ENCODE measurements around the gene CNTF.

The CNTF gene

DNA sequence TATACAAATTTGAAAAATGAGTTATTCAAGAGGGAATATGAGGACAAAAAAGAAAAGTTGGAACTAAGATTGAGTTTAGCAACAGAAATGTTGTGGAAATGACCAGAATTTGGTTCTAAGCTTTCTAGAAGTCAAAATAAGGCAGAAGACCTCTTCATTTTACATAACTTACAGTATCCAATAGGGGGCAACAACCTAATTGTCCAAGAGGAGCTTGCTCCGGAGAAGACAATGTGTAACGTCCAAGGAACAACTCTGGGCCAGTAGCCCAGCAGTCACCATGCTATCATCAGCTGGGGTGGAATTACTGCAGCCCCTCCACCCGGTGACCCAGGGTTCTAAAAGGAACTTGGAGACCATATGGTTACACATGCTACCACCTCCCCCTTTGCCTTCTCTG lies 14.1 kb downstream of the CNTF start:
- H3K9ac ChIP-seq (ENCODE audit: low read depth, low read length): no peak overlapping the region
- H3K36me3 ChIP-seq (ENCODE audit: control insufficient read depth, insufficient read depth, low read length): no peaks in the 10 kb centered on the region
- no peaks in the 10 kb centered on the region for H3K9me3 ChIP-seq (ENCODE audit: control insufficient read depth, insufficient read depth, low read length)
- no peak overlapping the region for H3K4me3 ChIP-seq (ENCODE audit: low read depth, low read length)
- H3K4me1 ChIP-seq (ENCODE audit: control insufficient read depth, insufficient read depth, low read length): no peaks in the 10 kb centered on the region
- H3K27me3 ChIP-seq (ENCODE audit: control insufficient read depth, insufficient read depth, low read length): peaks cover 2% of the 10 kb centered on the region

DNA sequence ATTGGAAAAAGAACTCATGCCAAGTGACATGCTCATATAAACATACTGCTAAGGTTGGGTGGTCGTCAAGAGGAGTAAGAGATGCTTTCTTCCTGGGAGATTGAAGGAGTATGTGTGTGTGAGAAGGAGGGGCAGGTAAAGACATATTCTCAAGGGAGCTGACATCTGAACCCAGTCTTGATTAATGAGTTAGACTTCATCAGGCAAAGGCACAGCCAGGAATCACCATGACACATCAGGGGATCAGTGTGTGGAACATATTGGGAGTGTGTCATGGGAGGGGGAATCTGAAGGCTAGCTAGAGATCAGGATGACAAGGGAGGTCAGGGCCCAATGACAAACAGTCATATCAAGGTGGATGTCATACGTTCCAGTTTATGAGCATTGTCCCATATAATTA lies 14.9 kb downstream of the CNTF start:
- Histone ChIP-seq H3K4me3 (ENCODE audit: low read depth, low read length) (no peak overlapping the region), H3K9me3 (ENCODE audit: control insufficient read depth, insufficient read depth, low read length) (no peaks in the 10 kb centered on the region), H3K27me3 (ENCODE audit: control insufficient read depth, insufficient read depth, low read length) (peaks cover 2% of the 10 kb centered on the region), H3K4me1 (ENCODE audit: control insufficient read depth, insufficient read depth, low read length) (no peaks in the 10 kb centered on the region), H3K9ac (ENCODE audit: low read depth, low read length) (no peak overlapping the region), H3K36me3 (ENCODE audit: control insufficient read depth, insufficient read depth, low read length) (no peaks in the 10 kb centered on the region)

GRCh38 chr11:58639103-58639502 lies 16.6 kb downstream of the CNTF start:
- Histone ChIP-seq H3K27me3 (ENCODE audit: control insufficient read depth, insufficient read depth, low read length) (peaks cover 2% of the 10 kb centered on the region), H3K4me1 (ENCODE audit: control insufficient read depth, insufficient read depth, low read length) (no peaks in the 10 kb centered on the region), H3K36me3 (ENCODE audit: control insufficient read depth, insufficient read depth, low read length) (no peaks in the 10 kb centered on the region), H3K9ac (ENCODE audit: low read depth, low read length) (no peak overlapping the region), H3K4me3 (ENCODE audit: low read depth, low read length) (no peak overlapping the region), H3K9me3 (ENCODE audit: control insufficient read depth, insufficient read depth, low read length) (no peaks in the 10 kb centered on the region)

DNA sequence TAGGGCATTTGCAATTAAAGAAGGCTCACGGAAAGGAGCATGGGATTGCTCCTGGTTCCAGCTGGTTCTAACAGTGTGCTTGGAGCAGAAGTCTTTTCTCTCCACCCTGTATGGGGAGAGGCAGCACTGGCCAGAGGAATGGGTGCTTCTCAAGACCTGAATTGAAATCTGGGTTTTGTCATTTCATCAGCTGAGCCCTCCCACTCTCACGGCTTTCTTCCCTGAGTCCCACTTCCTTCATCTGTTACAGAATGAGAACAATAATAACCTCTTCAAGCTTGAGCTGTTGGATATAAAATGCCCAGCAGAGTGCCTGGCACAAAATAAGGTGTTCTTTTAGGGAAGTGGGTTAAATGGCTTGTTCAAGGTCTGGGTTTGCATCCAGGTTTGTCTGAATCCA lies 17.2 kb downstream of the CNTF start:
- Histone ChIP-seq H3K36me3 (ENCODE audit: control insufficient read depth, insufficient read depth, low read length) (no peaks in the 10 kb centered on the region), H3K4me3 (ENCODE audit: low read depth, low read length) (no peak overlapping the region), H3K9ac (ENCODE audit: low read depth, low read length) (no peak overlapping the region), H3K4me1 (ENCODE audit: control insufficient read depth, insufficient read depth, low read length) (no peaks in the 10 kb centered on the region), H3K9me3 (ENCODE audit: control insufficient read depth, insufficient read depth, low read length) (no peaks in the 10 kb centered on the region), H3K27me3 (ENCODE audit: control insufficient read depth, insufficient read depth, low read length) (peaks cover 2% of the 10 kb centered on the region)

DNA sequence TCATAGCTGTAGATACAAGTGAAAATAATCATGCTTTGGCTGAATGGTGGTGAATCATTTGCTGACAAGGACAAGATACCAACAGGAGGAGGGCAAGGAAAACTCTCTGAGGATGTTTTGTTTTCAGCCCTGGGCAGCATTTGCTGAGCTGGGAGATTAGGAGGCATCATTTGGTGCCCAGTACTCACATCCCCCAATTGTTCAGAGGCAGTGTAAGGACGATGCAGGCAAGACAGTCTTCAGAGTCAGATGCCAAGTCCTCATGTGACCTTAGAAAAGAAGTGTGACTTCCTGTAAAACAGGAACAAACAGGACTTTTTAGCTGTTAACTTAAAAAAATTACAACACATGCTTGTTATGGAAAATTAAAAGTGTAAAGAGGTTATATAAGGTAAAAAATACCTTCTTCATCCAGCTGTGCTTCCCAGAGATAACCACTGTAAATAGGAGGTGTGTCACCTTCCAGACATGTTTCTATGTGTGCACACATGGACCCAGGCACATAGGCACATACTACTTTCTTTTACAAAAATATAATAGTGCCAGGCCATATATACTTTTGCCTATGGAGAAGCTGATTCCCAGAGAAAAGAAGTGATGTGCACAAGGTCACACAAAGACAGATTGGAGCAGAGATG lies 18.0 kb downstream of the CNTF start:
- H3K36me3 ChIP-seq (ENCODE audit: control insufficient read depth, insufficient read depth, low read length): no peaks in the 10 kb centered on the region
- no peak overlapping the region for H3K9ac ChIP-seq (ENCODE audit: low read depth, low read length)
- no peak overlapping the region for H3K4me3 ChIP-seq (ENCODE audit: low read depth, low read length)
- H3K27me3 ChIP-seq (ENCODE audit: control insufficient read depth, insufficient read depth, low read length): peaks cover 2% of the 10 kb centered on the region
- no peaks in the 10 kb centered on the region for H3K9me3 ChIP-seq (ENCODE audit: control insufficient read depth, insufficient read depth, low read length)
- no peaks in the 10 kb centered on the region for H3K4me1 ChIP-seq (ENCODE audit: control insufficient read depth, insufficient read depth, low read length)

DNA sequence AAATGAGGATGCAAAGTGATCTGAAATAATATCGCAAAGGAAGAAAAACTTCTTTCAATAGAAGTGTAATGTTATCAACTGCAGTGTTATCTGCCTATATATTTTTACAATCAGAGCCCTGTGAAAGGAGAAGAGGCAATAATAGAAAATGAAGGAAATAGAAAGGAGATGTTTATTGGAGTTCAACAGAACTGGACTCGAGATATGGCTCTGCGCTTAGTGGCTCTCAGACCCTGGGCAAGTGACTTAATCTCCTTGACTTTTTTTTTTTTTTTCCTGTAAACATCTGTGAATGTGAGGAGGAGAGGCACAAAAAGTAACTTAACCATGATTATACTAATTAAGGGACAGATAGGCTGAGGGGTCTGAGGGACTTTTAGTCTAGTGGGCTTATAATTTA lies 18.9 kb downstream of the CNTF start:
- Histone ChIP-seq H3K27me3 (ENCODE audit: control insufficient read depth, insufficient read depth, low read length) (peaks cover 2% of the 10 kb centered on the region), H3K36me3 (ENCODE audit: control insufficient read depth, insufficient read depth, low read length) (no peaks in the 10 kb centered on the region), H3K9me3 (ENCODE audit: control insufficient read depth, insufficient read depth, low read length) (no peaks in the 10 kb centered on the region), H3K4me1 (ENCODE audit: control insufficient read depth, insufficient read depth, low read length) (no peaks in the 10 kb centered on the region), H3K9ac (ENCODE audit: low read depth, low read length) (no peak overlapping the region), H3K4me3 (ENCODE audit: low read depth, low read length) (no peak overlapping the region)

DNA sequence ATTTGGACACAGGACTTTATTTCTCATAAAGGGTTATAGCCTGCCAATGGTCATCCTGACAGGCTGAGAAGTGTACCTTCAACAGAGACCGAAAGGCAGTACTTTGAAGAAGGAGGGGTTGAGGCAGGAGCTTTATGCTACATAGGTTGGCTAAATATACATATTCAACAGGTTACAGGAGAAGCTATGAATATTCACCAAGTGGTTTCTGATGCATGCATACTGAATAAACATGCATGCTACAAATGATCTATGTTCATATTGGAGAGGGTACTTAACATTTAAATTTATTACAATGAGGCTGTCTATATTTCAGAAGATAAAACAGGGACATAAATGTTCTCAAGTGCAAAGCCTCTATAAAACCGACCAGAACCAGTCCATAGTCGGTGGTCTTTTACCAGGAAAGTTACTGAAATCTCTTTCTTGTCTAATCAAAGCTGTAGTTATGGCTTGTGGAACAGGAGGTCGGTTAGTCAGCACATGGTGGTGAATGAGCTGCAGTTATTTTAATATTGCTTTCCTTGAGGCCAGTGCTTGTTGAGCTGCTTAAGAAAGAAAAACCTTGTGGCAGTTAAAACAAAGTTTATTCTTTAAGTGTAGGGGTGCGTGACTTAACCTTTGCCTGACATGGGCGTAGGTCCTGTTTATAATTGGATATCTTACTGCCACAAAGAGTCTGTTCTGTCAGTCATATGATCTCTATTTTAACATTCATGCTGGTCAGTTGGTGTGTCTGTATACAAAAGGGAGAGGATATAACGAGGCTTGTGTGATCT lies 19.5 kb downstream of the CNTF start:
- H3K27me3 ChIP-seq (ENCODE audit: control insufficient read depth, insufficient read depth, low read length): peaks cover 2% of the 10 kb centered on the region
- no peaks in the 10 kb centered on the region for H3K4me1 ChIP-seq (ENCODE audit: control insufficient read depth, insufficient read depth, low read length)
- no peaks in the 10 kb centered on the region for H3K36me3 ChIP-seq (ENCODE audit: control insufficient read depth, insufficient read depth, low read length)
- H3K9ac ChIP-seq (ENCODE audit: low read depth, low read length): no peak overlapping the region
- H3K9me3 ChIP-seq (ENCODE audit: control insufficient read depth, insufficient read depth, low read length): no peaks in the 10 kb centered on the region
- H3K4me3 ChIP-seq (ENCODE audit: low read depth, low read length): no peak overlapping the region

DNA sequence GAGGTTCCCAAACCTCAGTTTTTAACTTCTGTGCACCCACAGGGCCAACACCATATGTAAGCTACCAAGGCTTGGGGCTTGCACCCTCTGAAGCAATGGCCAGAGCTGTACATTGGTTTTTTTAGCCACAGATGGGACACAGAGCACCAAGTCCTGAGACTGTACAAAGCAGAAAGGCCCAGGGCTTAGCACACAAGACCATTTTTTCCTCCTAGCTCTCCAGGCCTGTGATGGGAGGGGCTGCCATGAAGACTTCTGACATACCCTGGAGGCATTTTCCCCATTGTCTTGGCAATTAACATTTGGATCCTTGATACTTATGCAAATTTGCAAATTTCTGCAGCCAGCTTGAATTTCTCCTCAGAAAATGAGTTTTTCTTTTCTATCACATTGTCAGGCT lies 23.4 kb downstream of the CNTF start:
- Histone ChIP-seq H3K9me3 (ENCODE audit: control insufficient read depth, insufficient read depth, low read length) (no peaks in the 10 kb centered on the region), H3K4me3 (ENCODE audit: low read depth, low read length) (no peak overlapping the region), H3K27me3 (ENCODE audit: control insufficient read depth, insufficient read depth, low read length) (no peaks in the 10 kb centered on the region), H3K9ac (ENCODE audit: low read depth, low read length) (no peak overlapping the region), H3K36me3 (ENCODE audit: control insufficient read depth, insufficient read depth, low read length) (no peaks in the 10 kb centered on the region), H3K4me1 (ENCODE audit: control insufficient read depth, insufficient read depth, low read length) (no peaks in the 10 kb centered on the region)

DNA sequence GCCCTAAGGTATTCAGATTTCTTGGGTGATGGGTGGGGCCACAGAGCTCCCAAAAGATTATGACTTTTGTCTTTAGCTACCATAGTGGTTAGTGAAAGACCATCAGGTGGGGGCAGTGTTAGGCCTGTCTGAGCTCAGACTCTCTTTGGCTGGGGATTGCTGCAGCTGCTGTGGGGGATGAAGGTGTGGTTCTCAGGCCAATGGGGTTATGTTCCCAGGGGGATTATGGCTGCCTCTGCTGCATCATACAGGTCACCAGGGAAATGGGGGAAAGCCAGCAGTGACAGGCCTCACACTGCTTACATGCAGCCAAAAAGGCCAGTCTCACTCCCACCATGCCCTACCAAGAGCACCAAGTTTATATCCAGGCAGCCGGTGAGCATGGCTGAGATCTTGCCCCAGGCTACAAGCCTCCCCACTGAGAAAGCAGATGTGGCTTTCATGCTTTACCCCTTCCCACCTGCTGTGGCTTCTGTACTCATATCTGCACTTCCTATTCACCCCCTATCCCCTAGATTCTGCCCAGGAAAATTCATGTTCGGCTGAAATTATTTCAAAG lies 24.8 kb downstream of the CNTF start:
- Histone ChIP-seq H3K27me3 (ENCODE audit: control insufficient read depth, insufficient read depth, low read length) (no peaks in the 10 kb centered on the region), H3K9ac (ENCODE audit: low read depth, low read length) (no peak overlapping the region), H3K4me3 (ENCODE audit: low read depth, low read length) (no peak overlapping the region), H3K4me1 (ENCODE audit: control insufficient read depth, insufficient read depth, low read length) (peaks cover 3% of the 10 kb centered on the region), H3K36me3 (ENCODE audit: control insufficient read depth, insufficient read depth, low read length) (no peaks in the 10 kb centered on the region), H3K9me3 (ENCODE audit: control insufficient read depth, insufficient read depth, low read length) (no peaks in the 10 kb centered on the region)

DNA sequence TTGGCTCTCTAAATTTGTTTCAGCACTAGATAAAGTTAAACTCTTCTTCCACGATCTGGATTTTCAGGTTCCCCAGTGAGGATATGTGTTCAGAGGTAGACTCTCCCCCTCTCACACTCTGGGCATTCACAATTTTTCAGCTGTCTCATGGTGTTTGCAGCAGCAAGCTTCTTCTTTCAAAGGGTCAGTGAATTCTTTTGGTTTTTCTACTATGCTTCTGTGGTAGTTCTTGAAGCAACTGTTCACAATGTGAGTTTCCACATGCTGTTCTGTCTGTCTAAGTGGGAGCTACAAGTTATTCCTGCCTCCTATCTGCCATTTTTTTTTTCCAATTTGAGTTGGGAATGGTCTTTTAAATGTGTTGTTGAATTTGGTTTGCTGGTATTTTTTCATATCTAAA lies 25.4 kb downstream of the CNTF start:
- Histone ChIP-seq H3K4me1 (ENCODE audit: control insufficient read depth, insufficient read depth, low read length) (peaks cover 8% of the 10 kb centered on the region), H3K9me3 (ENCODE audit: control insufficient read depth, insufficient read depth, low read length) (no peaks in the 10 kb centered on the region), H3K9ac (ENCODE audit: low read depth, low read length) (no peak overlapping the region), H3K36me3 (ENCODE audit: control insufficient read depth, insufficient read depth, low read length) (no peaks in the 10 kb centered on the region), H3K4me3 (ENCODE audit: low read depth, low read length) (no peak overlapping the region), H3K27me3 (ENCODE audit: control insufficient read depth, insufficient read depth, low read length) (no peaks in the 10 kb centered on the region)

DNA sequence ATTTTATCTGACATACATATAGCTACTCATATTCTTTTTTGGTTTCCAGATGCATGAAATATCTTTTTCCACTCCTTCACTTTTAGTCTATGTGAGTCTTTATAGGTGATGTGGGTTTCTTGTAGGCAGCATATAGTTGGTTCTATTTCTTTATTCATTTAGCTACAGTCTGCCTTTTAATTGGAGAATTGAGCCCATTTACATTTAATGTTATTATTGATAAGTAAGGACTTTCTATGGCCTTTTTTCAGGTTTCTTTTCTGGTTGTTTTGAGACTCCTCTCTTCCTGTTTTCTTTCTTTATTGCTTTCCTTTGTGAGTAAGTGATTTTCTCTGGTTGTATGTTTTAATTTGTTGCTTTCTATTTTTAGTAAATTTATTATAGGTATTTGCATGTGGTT lies 27.2 kb downstream of the CNTF start:
- Histone ChIP-seq H3K4me1 (ENCODE audit: control insufficient read depth, insufficient read depth, low read length) (peaks cover 8% of the 10 kb centered on the region), H3K9ac (ENCODE audit: low read depth, low read length) (no peak overlapping the region), H3K27me3 (ENCODE audit: control insufficient read depth, insufficient read depth, low read length) (peaks cover 1% of the 10 kb centered on the region), H3K4me3 (ENCODE audit: low read depth, low read length) (no peak overlapping the region), H3K36me3 (ENCODE audit: control insufficient read depth, insufficient read depth, low read length) (no peaks in the 10 kb centered on the region), H3K9me3 (ENCODE audit: control insufficient read depth, insufficient read depth, low read length) (no peaks in the 10 kb centered on the region)

DNA sequence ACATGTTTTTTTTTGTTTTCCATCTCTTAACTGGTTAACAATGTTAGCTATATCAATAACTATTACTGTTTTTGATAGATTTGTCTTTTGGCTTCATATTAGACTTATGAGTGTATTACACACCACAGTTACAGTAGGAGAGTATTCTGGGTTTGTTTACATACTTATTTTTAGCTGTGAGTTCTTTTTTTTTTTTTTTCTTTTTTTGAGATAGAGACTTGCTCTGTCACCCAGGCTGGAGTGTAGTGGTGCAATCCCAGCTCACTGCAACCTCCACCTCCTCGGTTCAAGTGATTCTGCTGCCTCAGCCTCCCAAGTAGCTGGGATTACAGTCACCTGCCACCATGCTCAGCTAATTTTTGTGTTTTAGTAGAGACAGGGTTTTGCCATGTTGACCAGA lies 28.0 kb downstream of the CNTF start:
- no peaks in the 10 kb centered on the region for H3K9me3 ChIP-seq (ENCODE audit: control insufficient read depth, insufficient read depth, low read length)
- H3K27me3 ChIP-seq (ENCODE audit: control insufficient read depth, insufficient read depth, low read length): peaks cover 5% of the 10 kb centered on the region
- H3K36me3 ChIP-seq (ENCODE audit: control insufficient read depth, insufficient read depth, low read length): no peaks in the 10 kb centered on the region
- no peak overlapping the region for H3K9ac ChIP-seq (ENCODE audit: low read depth, low read length)
- H3K4me1 ChIP-seq (ENCODE audit: control insufficient read depth, insufficient read depth, low read length): peaks cover 8% of the 10 kb centered on the region
- H3K4me3 ChIP-seq (ENCODE audit: low read depth, low read length): no peak overlapping the region

Data from iPS-15b (cell line).